Neural progenitor cell (in vitro differentiated cells): Measurements from ENCODE around the gene GKN1.

Experiments
- EZH2 ChIP-seq: fragments of 200-600 bp; sonication (generic); IDR thresholded peaks from 2 replicates; pipeline ENCODE4 v1.6.1; 2017; ENCODE audit warnings: antibody characterized with exemption, mild to moderate bottlenecking, moderate library complexity
- EZH2phosphoT487 ChIP-seq: fragments of 200-600 bp; sonication (generic); IDR thresholded peaks from 2 replicates; pipeline ENCODE4 v1.6.1; 2017; ENCODE audit warnings: antibody characterized with exemption
- TF ChIP-seq, protein P1 (sequence below): fragments of 200-600 bp; sonication (generic); IDR thresholded peaks from 2 replicates; pipeline ENCODE4 v1.5.1; 2017; ENCODE audit warnings: antibody characterized with exemption, mild to moderate bottlenecking

DNA sequence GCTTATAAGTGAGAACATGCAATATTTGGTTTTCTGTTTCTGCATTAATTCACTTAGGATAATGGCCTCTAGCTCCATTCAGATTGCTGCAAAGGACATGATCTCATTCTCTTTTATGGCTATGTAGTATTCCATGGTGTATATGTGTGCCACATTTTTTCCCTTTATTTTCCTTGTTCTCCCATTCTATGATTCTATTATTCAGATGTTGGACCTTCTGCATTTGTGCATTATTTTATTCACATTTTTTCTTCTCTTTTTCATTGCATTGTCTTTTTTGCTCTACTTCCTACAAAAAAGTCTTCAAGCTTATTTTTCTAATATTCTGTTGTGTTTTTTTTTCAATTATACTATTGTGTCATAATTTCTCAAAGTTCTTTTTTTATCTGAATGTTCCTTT is 27.4 kb downstream of the GKN1 start:
- TF ChIP-seq, protein P1, sequence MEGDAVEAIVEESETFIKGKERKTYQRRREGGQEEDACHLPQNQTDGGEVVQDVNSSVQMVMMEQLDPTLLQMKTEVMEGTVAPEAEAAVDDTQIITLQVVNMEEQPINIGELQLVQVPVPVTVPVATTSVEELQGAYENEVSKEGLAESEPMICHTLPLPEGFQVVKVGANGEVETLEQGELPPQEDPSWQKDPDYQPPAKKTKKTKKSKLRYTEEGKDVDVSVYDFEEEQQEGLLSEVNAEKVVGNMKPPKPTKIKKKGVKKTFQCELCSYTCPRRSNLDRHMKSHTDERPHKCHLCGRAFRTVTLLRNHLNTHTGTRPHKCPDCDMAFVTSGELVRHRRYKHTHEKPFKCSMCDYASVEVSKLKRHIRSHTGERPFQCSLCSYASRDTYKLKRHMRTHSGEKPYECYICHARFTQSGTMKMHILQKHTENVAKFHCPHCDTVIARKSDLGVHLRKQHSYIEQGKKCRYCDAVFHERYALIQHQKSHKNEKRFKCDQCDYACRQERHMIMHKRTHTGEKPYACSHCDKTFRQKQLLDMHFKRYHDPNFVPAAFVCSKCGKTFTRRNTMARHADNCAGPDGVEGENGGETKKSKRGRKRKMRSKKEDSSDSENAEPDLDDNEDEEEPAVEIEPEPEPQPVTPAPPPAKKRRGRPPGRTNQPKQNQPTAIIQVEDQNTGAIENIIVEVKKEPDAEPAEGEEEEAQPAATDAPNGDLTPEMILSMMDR: no peak
- TF ChIP-seq EZH2 (no peak), EZH2phosphoT487 (no peak)
